MM.1S (cell line): ENCODE measurements around the gene GASK1B.

Experiments used
- CTCF ChIP-seq: fragments of 300-600 bp; sonication (generic); IDR thresholded peaks from 2 replicates; pipeline ENCODE4 v1.5.1; 2016; ENCODE audit warnings: antibody characterized with exemption, low read length, mixed read lengths
- EZH2 ChIP-seq: fragments of 300-600 bp; sonication (generic); optimal IDR thresholded peaks from 2 replicates; pipeline ENCODE3; 2017; ENCODE audit warnings: low read depth, mild to moderate bottlenecking, antibody characterized with exemption, low read length, mixed read lengths

- TF ChIP-seq CTCF (no peak), EZH2 (no peak)
Measured at GRCh38 chr4:158182736-158183135, 9.9 kb upstream of the GASK1B start.
